ENCODE data around the gene EXT2. TPM values are rescaled to one million over a fixed set of nuclear protein-coding genes. Genes with fewer than 3 reads are reported as not detected.

The EXT2 gene
- total and polyA plus RNA-seq, 2 donors from 2014 or later = 29.8 to 54.1 TPM

DNA sequence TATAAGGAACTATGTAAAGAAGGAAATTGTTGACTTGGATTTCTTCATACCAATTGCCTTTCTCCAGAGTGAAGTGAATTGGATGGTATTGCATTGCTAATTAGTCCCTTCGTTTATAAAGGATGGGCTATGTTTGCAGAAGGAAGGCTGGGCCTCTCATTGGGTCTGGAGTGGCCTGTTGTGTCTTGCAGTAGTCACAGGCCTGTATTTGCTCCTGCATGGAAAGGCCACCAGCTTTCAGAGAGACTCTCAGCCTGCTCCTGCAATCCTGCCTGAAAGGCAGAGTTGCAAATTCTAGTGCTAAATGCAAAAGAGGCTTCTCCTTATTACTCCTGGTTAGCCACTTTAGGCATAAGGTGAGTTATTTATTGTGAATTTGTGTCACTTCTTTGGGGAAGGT, 103.8 kb downstream of the EXT2 start:
- no peaks in the 10 kb centered on the region for H3K27me3 ChIP-seq (ENCODE audit: control insufficient read depth, insufficient read depth, low read length)
- no peak overlapping the region for H3K27ac ChIP-seq (ENCODE audit: low read depth in 2 of 2, low read length in 2 of 2)
- H3K4me1 ChIP-seq (ENCODE audit: control insufficient read depth in 2 of 3, insufficient read depth in 2 of 3, low read depth in 1 of 3, low read length in 3 of 3) = peaks cover 0 to 11% (median 4%) of the 10 kb centered on the region in 3 donors
- no peak for FAIRE-seq
- TF ChIP-seq, protein P1, sequence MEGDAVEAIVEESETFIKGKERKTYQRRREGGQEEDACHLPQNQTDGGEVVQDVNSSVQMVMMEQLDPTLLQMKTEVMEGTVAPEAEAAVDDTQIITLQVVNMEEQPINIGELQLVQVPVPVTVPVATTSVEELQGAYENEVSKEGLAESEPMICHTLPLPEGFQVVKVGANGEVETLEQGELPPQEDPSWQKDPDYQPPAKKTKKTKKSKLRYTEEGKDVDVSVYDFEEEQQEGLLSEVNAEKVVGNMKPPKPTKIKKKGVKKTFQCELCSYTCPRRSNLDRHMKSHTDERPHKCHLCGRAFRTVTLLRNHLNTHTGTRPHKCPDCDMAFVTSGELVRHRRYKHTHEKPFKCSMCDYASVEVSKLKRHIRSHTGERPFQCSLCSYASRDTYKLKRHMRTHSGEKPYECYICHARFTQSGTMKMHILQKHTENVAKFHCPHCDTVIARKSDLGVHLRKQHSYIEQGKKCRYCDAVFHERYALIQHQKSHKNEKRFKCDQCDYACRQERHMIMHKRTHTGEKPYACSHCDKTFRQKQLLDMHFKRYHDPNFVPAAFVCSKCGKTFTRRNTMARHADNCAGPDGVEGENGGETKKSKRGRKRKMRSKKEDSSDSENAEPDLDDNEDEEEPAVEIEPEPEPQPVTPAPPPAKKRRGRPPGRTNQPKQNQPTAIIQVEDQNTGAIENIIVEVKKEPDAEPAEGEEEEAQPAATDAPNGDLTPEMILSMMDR (IDR thresholded peaks at IDR 0.05; ENCODE audit: borderline replicate concordance, extremely low read depth, insufficient read depth) = no peak
- DNase-seq = no peak
- no peak overlapping the region for H3K9ac ChIP-seq (ENCODE audit: low read length in 3 of 3)
- no peaks in the 10 kb centered on the region for H3K36me3 ChIP-seq (ENCODE audit: control insufficient read depth in 2 of 3, insufficient read depth in 3 of 3, low read length in 3 of 3)
- intact Hi-C loops (cut with DNase I) = no loop called here
- no peaks in the 10 kb centered on the region for H3K9me3 ChIP-seq (ENCODE audit: control insufficient read depth in 2 of 3, insufficient read depth in 1 of 3, low read length in 3 of 3)
- H3K4me3 ChIP-seq (ENCODE audit: low read length in 3 of 3) = no peak overlapping the region

DNA sequence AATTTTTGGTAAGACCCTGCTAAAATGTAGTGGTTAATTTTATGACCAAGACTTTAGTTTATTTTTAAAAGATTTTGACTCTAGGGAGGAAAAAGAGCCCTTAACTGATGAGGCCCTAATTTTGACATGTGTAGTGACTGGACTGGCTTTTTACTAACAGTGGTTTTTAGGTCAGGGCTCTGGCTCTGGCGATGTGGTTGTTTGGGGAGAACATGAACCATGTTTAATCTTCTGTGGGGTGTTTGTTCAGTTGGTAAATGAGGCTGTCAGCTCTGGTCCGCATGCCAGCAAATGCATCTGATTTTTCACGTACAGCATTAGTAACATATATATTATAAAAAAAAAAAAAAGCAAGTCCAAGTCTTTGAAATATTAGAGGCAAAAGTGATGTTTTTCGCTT, 104.3 kb downstream of the EXT2 start:
- Histone ChIP-seq H3K4me1 (ENCODE audit: control insufficient read depth in 2 of 3, insufficient read depth in 2 of 3, low read depth in 1 of 3, low read length in 3 of 3) (peaks cover 0 to 11% (median 4%) of the 10 kb centered on the region in 3 donors), H3K9me3 (ENCODE audit: control insufficient read depth in 2 of 3, insufficient read depth in 1 of 3, low read length in 3 of 3) (no peaks in the 10 kb centered on the region), H3K9ac (ENCODE audit: low read length in 3 of 3) (no peak overlapping the region), H3K27me3 (ENCODE audit: control insufficient read depth, insufficient read depth, low read length) (no peaks in the 10 kb centered on the region), H3K27ac (ENCODE audit: low read depth in 2 of 2, low read length in 2 of 2) (no peak overlapping the region), H3K36me3 (ENCODE audit: control insufficient read depth in 2 of 3, insufficient read depth in 3 of 3, low read length in 3 of 3) (no peaks in the 10 kb centered on the region), H3K4me3 (ENCODE audit: low read length in 3 of 3) (no peak overlapping the region)
- DNase-seq (no peak), FAIRE-seq (no peak)
- intact Hi-C loops (cut with DNase I) = no loop called here
- TF ChIP-seq, protein P1 (IDR thresholded peaks at IDR 0.05; ENCODE audit: borderline replicate concordance, extremely low read depth, insufficient read depth) = no peak

DNA sequence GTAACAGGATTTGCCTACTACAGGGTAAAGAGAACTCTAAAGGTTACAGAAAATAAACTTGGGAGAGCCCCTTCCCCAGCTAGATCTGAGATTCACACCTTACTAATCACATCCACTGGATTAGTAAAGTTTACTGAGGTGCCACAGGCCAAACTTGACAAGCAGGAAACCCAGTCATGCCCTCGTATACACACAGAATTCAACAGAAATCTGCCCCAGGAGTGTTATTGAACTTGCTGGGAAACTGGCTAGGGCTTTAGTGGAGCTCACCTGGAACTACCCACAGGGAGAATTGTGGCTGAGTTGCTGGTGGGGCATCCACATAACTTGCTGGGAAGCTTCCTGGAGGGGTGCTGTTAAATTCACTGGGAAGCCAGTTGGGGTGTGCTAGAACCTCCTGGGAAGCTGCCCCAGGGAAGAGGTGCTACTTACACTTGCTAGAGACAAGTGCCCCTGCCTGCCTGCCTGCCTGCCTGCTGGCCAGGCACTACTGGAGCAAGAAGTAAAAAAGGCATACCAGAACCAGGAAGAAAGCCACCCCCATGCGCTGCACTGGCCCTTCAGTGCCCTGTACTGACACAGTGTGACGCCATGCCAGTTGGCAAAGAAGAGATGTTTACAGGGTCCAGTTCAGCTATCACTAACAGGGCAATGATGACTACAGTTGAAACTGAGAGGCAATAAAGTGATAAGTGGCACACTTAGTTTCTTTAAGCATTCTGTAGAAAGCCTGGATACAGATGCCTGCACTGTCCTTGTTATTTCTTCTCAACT, 108.0 kb downstream of the EXT2 start:
- peaks cover 0 to 2% (median 0%) of the 10 kb centered on the region in 3 donors for H3K36me3 ChIP-seq (ENCODE audit: control insufficient read depth in 2 of 3, insufficient read depth in 3 of 3, low read length in 3 of 3)
- DNase-seq = no peak
- no peak for FAIRE-seq
- no peak overlapping the region for H3K4me3 ChIP-seq (ENCODE audit: low read length in 3 of 3)
- no peak overlapping the region for H3K9ac ChIP-seq (ENCODE audit: low read length in 3 of 3)
- no peaks in the 10 kb centered on the region for H3K27me3 ChIP-seq (ENCODE audit: control insufficient read depth, insufficient read depth, low read length)
- H3K27ac ChIP-seq (ENCODE audit: low read depth in 2 of 2, low read length in 2 of 2) = no peak overlapping the region
- TF ChIP-seq, protein P1 (IDR thresholded peaks at IDR 0.05; ENCODE audit: borderline replicate concordance, extremely low read depth, insufficient read depth) = no peak
- H3K9me3 ChIP-seq (ENCODE audit: control insufficient read depth in 2 of 3, insufficient read depth in 1 of 3, low read length in 3 of 3) = no peaks in the 10 kb centered on the region
- H3K4me1 ChIP-seq (ENCODE audit: control insufficient read depth in 2 of 3, insufficient read depth in 2 of 3, low read depth in 1 of 3, low read length in 3 of 3) = peaks cover 0 to 11% (median 4%) of the 10 kb centered on the region in 3 donors
- intact Hi-C loops (cut with DNase I) = no loop called here

Data from kidney (tissue), 14 donors.